Measurements from ENCODE around the gene ZNF14.
"Not testable (repeated sequence)": the region's sequence is repeated elsewhere in the genome, so short reads cannot be mapped to it uniquely, and the experiment has no call there.

ZNF14 gene

GRCh38 chr19:19746286-19747213 is 13.6 kb upstream of the ZNF14 start:
- no peak for DNase-seq

- no peak for DNase-seq
These were observed 12.8 kb upstream of the ZNF14 start for GRCh38 chr19:19745496-19746285.

GRCh38 chr19:19744641-19745040 is 11.7 kb upstream of the ZNF14 start:
- DNase-seq: no peak

- DNase-seq: not testable (repeated sequence)
These were observed 11.0 kb upstream of the ZNF14 start for GRCh38 chr19:19743921-19744320.

- no peak for DNase-seq
These were observed 10.3 kb upstream of the ZNF14 start for GRCh38 chr19:19743176-19743575.

GRCh38 chr19:19742773-19743172 is 9.9 kb upstream of the ZNF14 start:
- DNase-seq: no peak

GRCh38 chr19:19741184-19741583 is 8.3 kb upstream of the ZNF14 start:
- no peak for DNase-seq

- DNase-seq: no peak
These were observed 7.8 kb upstream of the ZNF14 start for GRCh38 chr19:19740755-19741154.

GRCh38 chr19:19738564-19738963 is 5.7 kb upstream of the ZNF14 start:
- DNase-seq: no peak

GRCh38 chr19:19737559-19738332 is 4.8 kb upstream of the ZNF14 start:
- no peak for DNase-seq

GRCh38 chr19:19721896-19722295 is 11.0 kb downstream of the ZNF14 start:
- no peak for DNase-seq

- no peak for DNase-seq
These were observed 13.1 kb downstream of the ZNF14 start for GRCh38 chr19:19719798-19720197.

GRCh38 chr19:19711934-19712828 is 20.7 kb downstream of the ZNF14 start:
- no peak for DNase-seq

- no peak for DNase-seq
These were observed 21.5 kb downstream of the ZNF14 start for GRCh38 chr19:19711306-19711933.

GRCh38 chr19:19710506-19710905 is 22.4 kb downstream of the ZNF14 start:
- DNase-seq: no peak

- no peak for DNase-seq
These were observed 28.1 kb downstream of the ZNF14 start for GRCh38 chr19:19704836-19705235.

- DNase-seq: not testable (repeated sequence)
These were observed 32.4 kb downstream of the ZNF14 start for GRCh38 chr19:19700493-19700892.

GRCh38 chr19:19697589-19697988 is 35.3 kb downstream of the ZNF14 start:
- DNase-seq: no peak

- no peak for DNase-seq
These were observed 36.5 kb downstream of the ZNF14 start for GRCh38 chr19:19696386-19696785.

- no peak for DNase-seq
These were observed 41.2 kb downstream of the ZNF14 start for GRCh38 chr19:19691683-19692082.

- peak; percentile 24 for DNase-seq
These were observed 43.9 kb downstream of the ZNF14 start for GRCh38 chr19:19689023-19689422.

GRCh38 chr19:19687090-19687489 is 45.8 kb downstream of the ZNF14 start:
- peak; percentile 37 for DNase-seq

Measured in stimulated activated CD4-positive, alpha-beta T cell treated with anti-CD3 and anti-CD28 coated beads, Interleukin-15, amount 100 ng/mL, for 24 hours (primary cell).